Measurements from ENCODE around the gene ABLIM2. TPM values are rescaled to one million over a fixed set of nuclear protein-coding genes. Genes with fewer than 3 reads are reported as not detected.

Gene ABLIM2
- total and polyA plus RNA-seq, 2 of the 13 experiments (the other 11 are each of a cell fraction or from before 2014, with no cell fraction given), result 0.20 to 0.37 TPM

- TF ChIP-seq ZNF275 (CRISPR knock-in tag; IDR thresholded peaks at IDR 0.05; ENCODE audit: borderline replicate concordance) (no peak), RXRB (CRISPR knock-in tag; IDR thresholded peaks at IDR 0.05; ENCODE audit: borderline replicate concordance) (no peak), MNT (IDR thresholded peaks at IDR 0.05) (no peak), PCBP1 (IDR thresholded peaks at IDR 0.05; ENCODE audit: borderline replicate concordance, low read depth, low read length) (no peak), ZNF235 (CRISPR knock-in tag; IDR thresholded peaks at IDR 0.05; ENCODE audit: borderline replicate concordance) (no peak), THAP7 (CRISPR knock-in tag; IDR thresholded peaks at IDR 0.05) (no peak), ZNF350 (CRISPR knock-in tag; IDR thresholded peaks at IDR 0.05; ENCODE audit: borderline replicate concordance, low read depth) (0 out of 2 replicates have a peak, but pooled peaks have one; percentile 11), ZNF234 (CRISPR knock-in tag; conservative IDR thresholded peaks at IDR 0.05) (0 out of 2 replicates have a peak, but pooled peaks have one; percentile 50), SAP130 (CRISPR knock-in tag; IDR thresholded peaks at IDR 0.05; ENCODE audit: low read depth) (peak; percentile 43; the same call in 1 of the 2 replicates), ZMYM2 (CRISPR knock-in tag; IDR thresholded peaks at IDR 0.05) (no peak), ATF6 (CRISPR knock-in tag; conservative IDR thresholded peaks at IDR 0.05) (no peak), SKI (IDR thresholded peaks at IDR 0.05; ENCODE audit: partially characterized antibody) (peak; percentile 37), MTF1 (CRISPR knock-in tag; IDR thresholded peaks at IDR 0.05) (no peak), SPEN (CRISPR knock-in tag; IDR thresholded peaks at IDR 0.05; ENCODE audit: low read depth) (peak; percentile 46; the same call in 1 of the 2 replicates), ARHGAP35 (CRISPR knock-in tag; IDR thresholded peaks at IDR 0.05; ENCODE audit: borderline replicate concordance) (no peak), GPBP1L1 (CRISPR knock-in tag; IDR thresholded peaks at IDR 0.05) (no peak), FOXC1 (CRISPR knock-in tag; IDR thresholded peaks at IDR 0.05; ENCODE audit: borderline replicate concordance) (no peak), SP4 (CRISPR knock-in tag; IDR thresholded peaks at IDR 0.05) (peak; percentile 97), SMAD9 (CRISPR knock-in tag; IDR thresholded peaks at IDR 0.05) (no peak)
Measured at GRCh38 chr4:8158710-8159536, at the start of gene ABLIM2 (continued).

Measured in HepG2 (cell line).